Measurements from ENCODE around the gene TMEM178B.

DNA sequence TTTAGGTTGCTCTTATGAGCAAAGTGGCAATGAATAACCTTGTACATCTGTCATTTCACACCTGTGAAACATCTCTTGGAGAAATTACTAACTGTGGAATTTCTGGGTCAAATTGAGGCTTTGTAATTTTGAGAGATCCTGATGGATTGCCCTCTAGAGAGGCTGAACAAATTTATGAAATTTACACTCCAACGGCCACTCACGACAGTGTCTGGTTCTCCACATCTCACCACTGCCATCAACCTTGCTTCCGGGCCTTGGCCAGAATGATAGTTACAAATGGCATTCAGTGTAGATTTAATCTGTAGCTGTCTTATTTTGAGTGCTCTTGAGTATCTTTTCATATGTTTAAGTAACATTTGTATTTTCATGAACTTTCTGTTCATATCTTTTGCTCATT lies 117.4 kb downstream of the TMEM178B start:
- TF ChIP-seq, protein P1, sequence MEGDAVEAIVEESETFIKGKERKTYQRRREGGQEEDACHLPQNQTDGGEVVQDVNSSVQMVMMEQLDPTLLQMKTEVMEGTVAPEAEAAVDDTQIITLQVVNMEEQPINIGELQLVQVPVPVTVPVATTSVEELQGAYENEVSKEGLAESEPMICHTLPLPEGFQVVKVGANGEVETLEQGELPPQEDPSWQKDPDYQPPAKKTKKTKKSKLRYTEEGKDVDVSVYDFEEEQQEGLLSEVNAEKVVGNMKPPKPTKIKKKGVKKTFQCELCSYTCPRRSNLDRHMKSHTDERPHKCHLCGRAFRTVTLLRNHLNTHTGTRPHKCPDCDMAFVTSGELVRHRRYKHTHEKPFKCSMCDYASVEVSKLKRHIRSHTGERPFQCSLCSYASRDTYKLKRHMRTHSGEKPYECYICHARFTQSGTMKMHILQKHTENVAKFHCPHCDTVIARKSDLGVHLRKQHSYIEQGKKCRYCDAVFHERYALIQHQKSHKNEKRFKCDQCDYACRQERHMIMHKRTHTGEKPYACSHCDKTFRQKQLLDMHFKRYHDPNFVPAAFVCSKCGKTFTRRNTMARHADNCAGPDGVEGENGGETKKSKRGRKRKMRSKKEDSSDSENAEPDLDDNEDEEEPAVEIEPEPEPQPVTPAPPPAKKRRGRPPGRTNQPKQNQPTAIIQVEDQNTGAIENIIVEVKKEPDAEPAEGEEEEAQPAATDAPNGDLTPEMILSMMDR (IDR thresholded peaks at IDR 0.05) = no peak
- TF ChIP-seq CBX8 (IDR thresholded peaks at IDR 0.05) = no peak
- TF ChIP-seq, protein P2, sequence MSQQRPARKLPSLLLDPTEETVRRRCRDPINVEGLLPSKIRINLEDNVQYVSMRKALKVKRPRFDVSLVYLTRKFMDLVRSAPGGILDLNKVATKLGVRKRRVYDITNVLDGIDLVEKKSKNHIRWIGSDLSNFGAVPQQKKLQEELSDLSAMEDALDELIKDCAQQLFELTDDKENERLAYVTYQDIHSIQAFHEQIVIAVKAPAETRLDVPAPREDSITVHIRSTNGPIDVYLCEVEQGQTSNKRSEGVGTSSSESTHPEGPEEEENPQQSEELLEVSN (IDR thresholded peaks at IDR 0.05; ENCODE audit: borderline replicate concordance, low read depth) = no peak
- no peak for TF ChIP-seq HES2 (IDR thresholded peaks at IDR 0.05)
- no peak for TF ChIP-seq MYC (IDR thresholded peaks at IDR 0.05; ENCODE audit: borderline replicate concordance, low read length)
- no peak for TF ChIP-seq EP300 (IDR thresholded peaks at IDR 0.05)
- TF ChIP-seq POLR2A (IDR thresholded peaks at IDR 0.05; ENCODE audit: low read length) = no peak
- TF ChIP-seq ELK1 (IDR thresholded peaks at IDR 0.05; ENCODE audit: low read depth, low read length) = no peak
- no peak for TF ChIP-seq HOXB5 (CRISPR knock-in tag; IDR thresholded peaks at IDR 0.05)

Measured in A549 (cell line).